Activated T-helper 1 cell treated with Interleukin-2 at 50 U/mL for 16 hours (primary cell): Measurements from ENCODE around the gene EIF4E1B.

Source experiments
- DNase-seq: peaks from one replicate; pipeline ENCODE4 v3.0.0-alpha.2; 2020; ENCODE audit warnings: low read depth

The EIF4E1B gene

DNA sequence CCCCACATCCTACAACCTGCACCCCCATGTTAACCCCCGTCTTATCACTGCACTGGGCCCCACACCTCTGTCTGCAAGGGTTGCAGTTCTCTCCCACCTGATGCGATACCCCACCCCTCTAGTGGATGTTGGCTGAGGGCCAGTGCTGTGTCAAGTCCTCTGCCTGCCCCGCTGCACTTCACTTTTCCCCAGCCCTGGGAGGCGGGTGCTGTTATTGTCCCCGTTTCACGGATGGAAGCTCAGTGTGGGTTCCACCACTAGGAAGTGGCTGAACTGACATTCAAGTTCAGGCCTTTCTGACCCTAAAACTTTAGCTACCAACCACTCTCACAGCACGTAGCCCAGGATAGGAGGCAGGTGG lies 3.6 kb upstream of the EIF4E1B start:
- no peak for DNase-seq

DNA sequence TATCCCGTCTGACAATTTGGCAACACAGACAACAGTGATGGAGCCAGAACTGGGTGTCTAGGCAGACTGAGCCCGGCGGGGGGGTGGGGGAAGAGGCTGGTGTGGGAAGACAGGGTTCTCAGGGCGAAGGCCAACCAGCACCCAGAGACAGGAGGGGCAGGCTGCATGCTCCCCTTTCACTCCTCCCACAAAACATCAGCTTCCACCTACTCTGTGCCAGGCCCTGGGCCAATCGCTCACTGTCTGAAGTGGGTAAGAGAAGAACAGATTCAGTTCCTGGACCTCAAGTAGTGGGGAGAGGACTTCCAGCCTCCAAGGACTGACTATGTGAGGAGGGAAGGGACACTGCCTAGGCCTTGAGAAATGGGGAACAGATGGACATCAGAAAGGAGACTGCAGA lies 2.9 kb upstream of the EIF4E1B start:
- DNase-seq: no peak

GRCh38 chr5:176628406-176629228 lies 1.9 kb upstream of the EIF4E1B start:
- DNase-seq: no peak

- no peak for DNase-seq
Measured at GRCh38 chr5:176629317-176629852, 1.1 kb upstream of the EIF4E1B start.

DNA sequence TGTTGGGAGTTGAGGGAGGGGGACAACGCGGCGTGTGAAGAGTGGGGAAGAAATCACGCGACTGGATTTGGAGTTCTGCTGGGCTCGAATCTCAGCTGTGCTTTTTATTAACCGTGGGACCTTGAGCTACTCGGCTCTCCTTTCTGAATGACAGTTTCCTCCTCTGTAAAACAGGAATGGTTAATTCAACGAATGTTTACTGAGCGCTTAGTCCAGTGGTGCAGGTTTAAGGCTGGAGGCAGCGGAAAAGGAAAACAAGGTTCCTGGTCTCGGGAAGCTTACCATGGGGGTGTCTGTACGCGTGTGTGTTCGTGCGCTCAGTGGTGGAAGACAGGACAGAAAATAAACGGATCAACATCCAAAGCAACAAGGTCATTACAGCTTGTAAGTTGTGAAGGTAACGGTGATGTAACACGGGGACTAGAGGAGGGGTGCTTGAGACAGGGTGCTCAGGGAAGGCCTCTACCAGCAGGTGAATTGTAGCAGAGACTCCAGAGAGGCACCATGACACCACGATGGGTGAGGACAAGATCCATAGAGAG lies 277 bp downstream of the EIF4E1B start:
- no peak for DNase-seq

GRCh38 chr5:176631383-176632200 lies 1.1 kb downstream of the EIF4E1B start:
- DNase-seq: no peak

- DNase-seq: no peak
Measured at GRCh38 chr5:176632745-176633144, 2.3 kb downstream of the EIF4E1B start.

GRCh38 chr5:176633598-176633997 lies 3.1 kb downstream of the EIF4E1B start:
- no peak for DNase-seq

DNA sequence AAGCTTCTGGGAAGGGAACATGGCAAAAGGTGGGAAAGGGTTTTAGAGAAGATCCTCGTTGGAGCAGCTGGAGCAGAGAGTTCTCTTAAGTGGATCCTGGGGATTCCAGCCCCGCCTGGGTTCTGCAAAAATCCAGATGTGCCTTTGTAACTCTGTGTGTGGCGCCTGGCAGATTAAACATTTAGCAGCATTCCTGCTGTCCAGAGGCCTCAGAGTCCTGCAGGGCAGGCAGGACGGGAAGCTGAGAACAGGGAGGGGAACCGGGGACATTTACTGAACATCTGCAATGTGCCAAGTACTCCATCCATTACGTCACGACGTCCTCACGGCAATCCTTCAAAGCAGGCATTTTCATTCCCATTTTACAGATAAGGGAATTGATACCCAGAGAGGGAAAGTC lies 6.0 kb downstream of the EIF4E1B start:
- DNase-seq: no peak

GRCh38 chr5:176637556-176637955 lies 7.1 kb downstream of the EIF4E1B start:
- no peak for DNase-seq

DNA sequence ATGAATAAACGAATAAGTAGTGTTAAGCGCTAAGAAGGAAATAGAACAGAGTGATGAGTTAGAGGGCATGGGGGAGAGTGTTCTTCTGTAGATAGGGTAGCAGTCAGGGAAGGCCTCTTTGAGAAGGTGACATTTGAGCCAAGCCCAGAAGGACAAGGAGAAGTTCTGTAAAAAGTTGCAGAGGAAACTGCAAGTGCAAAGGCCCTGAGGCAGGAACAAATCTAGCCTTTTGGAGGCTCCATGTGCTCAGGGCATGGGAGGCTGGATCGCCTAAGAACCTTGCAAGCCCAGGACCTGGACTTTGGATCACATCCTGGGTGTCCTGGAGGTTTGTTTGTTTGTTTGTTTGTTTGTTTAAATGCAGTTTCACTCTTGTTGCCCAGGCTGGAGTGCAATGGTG lies 8.0 kb downstream of the EIF4E1B start:
- DNase-seq: no peak

- DNase-seq: no peak
Measured at GRCh38 chr5:176639208-176639607, 8.7 kb downstream of the EIF4E1B start.

GRCh38 chr5:176639981-176640380 lies 9.5 kb downstream of the EIF4E1B start:
- DNase-seq: no peak

GRCh38 chr5:176640616-176641015 lies 10.1 kb downstream of the EIF4E1B start:
- no peak for DNase-seq

DNA sequence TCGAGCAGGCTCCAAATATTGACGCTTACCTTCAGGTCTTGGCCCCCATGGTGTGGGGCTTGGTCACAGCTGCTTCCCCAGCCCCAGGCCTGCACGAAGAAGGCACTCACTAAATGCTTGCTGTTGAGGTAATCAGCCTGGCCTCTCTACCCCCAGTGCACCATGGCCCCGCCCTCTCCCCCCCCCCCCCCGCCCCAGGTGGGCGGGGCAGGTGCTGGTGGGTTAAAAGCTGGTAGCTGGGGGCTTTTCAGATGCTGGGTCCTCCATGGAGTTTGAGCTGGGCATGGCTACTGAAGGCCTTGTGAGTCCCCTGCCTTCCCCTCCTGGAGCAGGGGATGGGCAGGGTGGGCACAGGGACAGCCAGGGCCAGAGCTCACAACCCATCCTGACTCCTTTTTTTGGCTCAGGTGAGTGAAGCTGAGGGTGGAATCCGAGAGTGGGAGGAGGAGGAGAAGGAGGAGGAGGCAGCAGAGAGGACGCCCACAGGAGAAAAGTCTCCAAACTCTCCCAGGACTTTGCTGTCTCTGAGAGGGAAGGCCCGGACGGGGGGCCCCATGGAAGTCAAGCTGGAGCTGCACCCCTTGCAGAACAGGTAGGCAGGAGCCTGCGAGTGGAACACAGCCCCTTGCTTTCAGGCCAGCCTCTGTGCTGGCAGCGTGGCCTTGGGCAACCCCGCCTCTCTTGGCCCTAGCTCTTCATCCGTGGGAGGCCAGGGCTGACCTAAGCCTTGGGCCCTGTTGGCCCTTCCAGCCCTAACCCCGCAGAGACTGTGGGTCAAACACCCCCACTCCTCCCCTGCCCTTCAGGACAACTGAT lies 12.4 kb downstream of the EIF4E1B start:
- no peak for DNase-seq

DNA sequence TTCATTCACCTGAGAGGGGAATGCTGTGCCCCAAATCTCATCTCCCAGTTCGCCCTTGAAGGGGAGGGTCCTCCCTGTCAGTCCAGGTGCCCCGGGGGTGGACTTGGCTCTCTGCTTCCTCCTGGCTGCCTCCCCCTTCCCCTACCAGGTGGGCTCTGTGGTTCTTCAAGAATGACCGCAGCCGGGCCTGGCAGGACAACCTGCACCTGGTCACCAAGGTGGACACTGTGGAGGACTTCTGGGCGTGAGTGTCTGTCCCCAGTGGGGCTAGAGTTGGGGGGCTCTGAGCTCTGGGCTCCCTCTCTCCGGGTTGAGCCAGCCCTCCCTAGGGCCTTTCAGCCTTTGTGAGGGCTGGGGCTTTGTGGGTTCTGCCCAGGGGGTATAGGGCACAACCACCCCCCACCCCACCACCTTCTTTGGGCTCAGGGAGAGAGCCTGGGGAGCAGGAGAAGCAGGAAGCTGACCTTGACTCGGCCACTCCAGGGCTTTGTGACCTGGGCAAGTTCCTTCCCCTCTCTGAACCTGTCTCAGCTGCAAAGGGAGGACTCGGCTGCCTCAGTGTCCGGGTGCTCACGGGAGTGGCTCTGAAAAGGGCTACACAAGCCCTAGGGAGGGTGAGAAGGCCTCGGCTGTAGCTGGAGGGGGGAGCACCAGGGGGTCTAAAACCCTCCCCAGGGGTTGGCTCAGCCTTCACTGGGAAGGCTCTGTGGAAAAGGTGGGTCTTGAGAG lies 13.2 kb downstream of the EIF4E1B start:
- no peak for DNase-seq

GRCh38 chr5:176644294-176644693 lies 13.8 kb downstream of the EIF4E1B start:
- DNase-seq: no peak

- no peak for DNase-seq
Measured at GRCh38 chr5:176644878-176645670, 14.6 kb downstream of the EIF4E1B start.

DNA sequence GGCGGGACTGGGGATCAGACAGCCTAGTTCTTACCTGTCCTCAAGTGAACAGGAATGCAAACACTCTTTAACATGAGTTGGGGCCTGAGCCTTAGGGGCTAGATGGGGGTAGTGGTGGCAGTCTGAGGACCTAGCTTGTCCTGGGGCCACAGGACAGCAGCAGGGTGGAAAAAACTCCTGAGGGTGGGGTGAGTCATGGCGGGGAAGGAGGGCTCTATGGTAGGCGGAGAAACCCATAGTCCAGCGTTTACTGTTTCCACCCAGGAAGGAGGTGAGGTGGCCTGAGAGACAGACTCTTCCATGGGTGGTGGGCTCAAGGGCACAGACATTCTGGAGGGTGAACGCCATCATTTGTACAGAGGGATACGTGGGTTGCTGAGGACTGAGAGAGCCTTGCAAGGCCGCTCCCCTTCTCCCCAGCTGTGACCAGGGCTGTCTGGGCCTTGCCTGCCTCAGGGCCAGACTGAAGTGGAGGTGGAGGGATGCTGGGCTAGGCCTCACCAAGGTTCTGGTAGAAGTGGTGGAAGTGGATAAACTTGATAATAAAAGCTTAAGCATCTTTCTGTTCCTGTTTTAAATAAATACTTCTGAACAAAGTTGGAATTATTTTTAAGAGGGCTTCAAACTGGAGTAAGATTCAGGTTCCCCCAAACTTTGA lies 15.7 kb downstream of the EIF4E1B start:
- no peak for DNase-seq

DNA sequence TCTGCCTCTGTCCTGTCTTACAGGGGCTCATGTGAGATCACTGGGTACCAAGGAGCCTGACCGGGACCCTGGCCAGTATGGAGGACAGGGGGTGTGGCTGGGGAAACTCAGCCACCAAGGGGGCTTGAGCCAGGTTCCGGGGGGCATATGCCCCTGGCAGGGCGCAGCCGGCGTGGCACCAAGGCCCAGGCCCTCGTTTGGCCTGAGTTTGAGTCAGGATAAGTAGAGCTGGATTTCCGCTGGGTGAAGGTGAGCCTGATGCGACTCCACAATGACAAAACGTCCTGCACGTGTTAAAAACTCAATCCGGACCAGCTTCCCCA lies 16.2 kb downstream of the EIF4E1B start:
- no peak for DNase-seq
